Activated CD4-positive, alpha-beta T cell treated with anti-CD3 and anti-CD28 coated beads, Interleukin-2, Interleukin-4, amounts not matched to agents 100 ng/mL and 50 ng/mL, durations not matched to agents 16 hours and 8 hours (primary cell): ENCODE data around the gene RAC3.

ENCODE experiments used
- DNase-seq: peaks from one replicate; pipeline ENCODE4 v3.0.0-alpha.2; 2020; ENCODE audit warnings: low spot score

The RAC3 gene

GRCh38 chr17:81999587-81999975 is 31.9 kb upstream of the RAC3 start:
- DNase-seq: no peak

- DNase-seq: no peak
Observed at GRCh38 chr17:81999976-82000802, 31.3 kb upstream of the RAC3 start.

GRCh38 chr17:82000803-82001570 is 30.5 kb upstream of the RAC3 start:
- no peak for DNase-seq

GRCh38 chr17:82001571-82002056 is 29.9 kb upstream of the RAC3 start:
- DNase-seq: no peak

- peak; percentile 25 for DNase-seq
Observed at GRCh38 chr17:82003411-82004381, 27.8 kb upstream of the RAC3 start.

- no peak for DNase-seq
Observed at GRCh38 chr17:82004517-82005455, 26.7 kb upstream of the RAC3 start.

GRCh38 chr17:82005701-82006348 is 25.7 kb upstream of the RAC3 start:
- DNase-seq: no peak

GRCh38 chr17:82006468-82007227 is 24.8 kb upstream of the RAC3 start:
- DNase-seq: no peak

- DNase-seq: no peak
Observed at GRCh38 chr17:82007228-82007494, 24.3 kb upstream of the RAC3 start.

- no peak for DNase-seq
Observed at GRCh38 chr17:82007495-82008257, 23.8 kb upstream of the RAC3 start.

GRCh38 chr17:82008258-82008940 is 23.1 kb upstream of the RAC3 start:
- no peak for DNase-seq

- DNase-seq: no peak
Observed at GRCh38 chr17:82008941-82009405, 22.5 kb upstream of the RAC3 start.

GRCh38 chr17:82009413-82009812 is 22.1 kb upstream of the RAC3 start:
- DNase-seq: no peak

- no peak for DNase-seq
Observed at GRCh38 chr17:82010575-82011525, 20.6 kb upstream of the RAC3 start.

GRCh38 chr17:82011617-82012187 is 19.8 kb upstream of the RAC3 start:
- DNase-seq: no peak

GRCh38 chr17:82012261-82012639 is 19.2 kb upstream of the RAC3 start:
- DNase-seq: no peak
